GM11168 (cell line): Measurements from ENCODE around the gene SRGN.
"Not testable (repeated sequence)": the region's sequence is repeated elsewhere in the genome, so short reads cannot be mapped to it uniquely, and the experiment has no call there.

Experiments used
- in situ Hi-C: fragments of 300-500 bp; cut with MboI; formaldehyde crosslinking; loops from one replicate; pipeline ENCODE4 v1.12.0; 2022; ENCODE audit warnings: low sequenced_read_pairs; ENCODE audit not compliant: unreplicated experiment

Gene SRGN

GRCh38 chr10:69123747-69124562 is 36.1 kb downstream of the SRGN start, which contains the start of gene VPS26A:
TSS of gene VPS26A (plus strand) at chr10:69124178. CDS start at chr10:69124278, 100 bp downstream.
- in situ Hi-C loops: no loop called here

DNA sequence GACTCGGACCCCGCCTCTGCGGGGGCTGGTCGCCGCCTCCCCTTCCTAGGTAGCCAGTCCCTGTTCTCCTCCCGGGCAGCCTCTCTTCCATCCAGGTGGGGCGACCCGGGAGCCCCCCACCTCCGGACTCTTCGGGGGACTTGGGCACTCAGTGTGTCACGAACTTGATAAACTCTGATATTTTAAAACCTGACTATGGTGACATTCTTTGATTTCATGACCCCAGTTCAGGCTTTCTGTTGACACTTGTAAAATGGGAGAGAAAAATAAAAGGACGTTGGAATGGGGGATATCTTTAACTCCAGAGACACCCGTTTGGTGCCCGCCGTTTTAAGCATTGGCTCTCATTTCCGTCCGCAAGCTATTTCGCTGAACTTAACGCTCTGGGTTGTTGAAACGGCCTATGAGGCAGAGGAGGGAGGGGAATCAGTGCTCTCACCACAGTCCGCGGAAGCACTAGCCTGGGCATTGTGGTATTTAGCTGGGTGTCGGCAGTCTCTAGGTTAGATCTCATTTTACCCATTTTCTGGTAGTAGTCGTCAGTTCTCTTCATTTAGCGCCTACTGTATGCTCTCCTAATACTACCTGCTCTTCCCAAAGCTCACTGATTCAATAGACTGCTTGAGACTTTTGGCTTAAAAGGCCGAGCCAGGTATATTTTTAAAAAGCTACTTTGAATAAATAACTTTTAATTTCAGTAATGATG is 36.8 kb downstream of the SRGN start:
- in situ Hi-C loops: no loop called here

DNA sequence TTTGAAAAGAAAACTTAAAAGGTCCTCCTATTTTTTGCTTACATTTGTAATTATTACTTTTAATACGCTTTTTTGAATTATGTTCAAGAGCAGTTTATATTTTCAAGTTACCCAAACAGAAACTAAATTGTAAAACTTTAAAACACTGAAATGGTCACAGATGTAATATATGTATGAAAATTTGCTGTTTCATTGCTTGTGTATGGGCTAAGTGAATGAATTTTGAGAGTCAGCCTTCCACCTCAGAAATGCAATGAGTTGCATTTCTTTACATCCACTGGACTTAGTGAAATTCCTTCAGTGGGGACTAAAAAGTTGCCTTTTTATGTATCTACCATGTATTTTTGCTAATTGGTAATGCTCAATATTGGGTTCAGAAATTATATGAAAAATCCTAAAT is 37.7 kb downstream of the SRGN start:
- in situ Hi-C loops: no loop called here

- in situ Hi-C loops: no loop called here
These were observed 42.3 kb downstream of the SRGN start for GRCh38 chr10:69130251-69130650.

DNA sequence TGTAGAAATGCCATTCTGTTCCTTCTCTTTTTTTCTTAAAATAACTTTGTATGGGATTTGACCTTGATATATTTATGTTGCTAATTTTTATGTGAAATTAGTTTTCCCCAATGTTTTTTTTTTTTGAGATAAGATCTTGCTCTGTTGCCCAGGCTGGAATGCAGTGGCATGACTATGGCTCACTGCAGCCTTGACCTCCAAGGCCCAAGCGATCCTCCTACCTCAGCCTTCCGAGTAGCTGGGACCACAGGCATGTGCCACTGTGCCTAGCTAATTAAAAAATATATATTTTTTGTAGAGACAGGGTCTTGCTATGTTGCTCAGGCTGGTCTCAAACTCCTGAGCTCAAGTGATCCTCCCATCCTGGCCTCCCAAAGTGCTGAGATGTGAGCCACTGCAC is 52.1 kb downstream of the SRGN start:
- in situ Hi-C loops: no loop called here

DNA sequence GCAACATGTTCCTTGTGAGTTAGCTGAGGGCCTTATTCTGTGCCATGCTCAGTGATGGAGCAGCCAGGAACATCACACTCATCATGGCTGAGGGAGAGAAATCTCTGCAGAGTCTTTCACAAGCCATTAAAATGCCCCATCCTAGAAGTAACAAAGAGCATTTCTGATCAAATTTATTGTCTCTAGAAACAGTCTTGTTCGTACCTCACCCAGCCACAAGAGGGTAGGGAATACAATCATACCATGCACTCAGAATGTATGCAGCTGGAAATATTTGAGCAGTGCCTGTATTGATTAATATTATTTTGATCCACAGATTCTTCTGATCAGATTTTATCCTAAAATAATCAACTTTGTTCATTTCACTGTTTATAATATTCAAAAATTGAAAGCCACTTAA is 53.4 kb downstream of the SRGN start:
- in situ Hi-C loops: no loop called here

GRCh38 chr10:69142074-69142473 is 54.2 kb downstream of the SRGN start:
- in situ Hi-C loops: not testable (repeated sequence)

DNA sequence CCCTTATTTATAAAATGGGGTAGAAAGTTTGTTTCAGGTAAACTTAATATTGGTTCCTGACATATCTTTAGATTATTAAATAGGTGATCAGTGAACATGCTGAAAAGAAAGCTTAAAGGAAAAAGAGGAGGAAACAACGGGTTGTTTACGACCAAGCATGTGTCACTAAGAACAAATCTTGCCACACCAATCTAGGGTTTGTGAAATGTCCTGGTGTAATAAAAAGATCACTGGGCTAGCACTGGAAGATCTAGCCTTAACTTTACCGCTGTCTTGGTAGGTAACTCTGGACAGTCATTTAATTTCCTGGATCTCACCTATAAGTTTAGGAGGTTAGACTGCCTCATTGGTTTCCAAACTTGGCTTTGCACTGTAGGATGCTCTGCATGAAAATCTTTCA is 55.1 kb downstream of the SRGN start:
- in situ Hi-C loops: no loop called here

DNA sequence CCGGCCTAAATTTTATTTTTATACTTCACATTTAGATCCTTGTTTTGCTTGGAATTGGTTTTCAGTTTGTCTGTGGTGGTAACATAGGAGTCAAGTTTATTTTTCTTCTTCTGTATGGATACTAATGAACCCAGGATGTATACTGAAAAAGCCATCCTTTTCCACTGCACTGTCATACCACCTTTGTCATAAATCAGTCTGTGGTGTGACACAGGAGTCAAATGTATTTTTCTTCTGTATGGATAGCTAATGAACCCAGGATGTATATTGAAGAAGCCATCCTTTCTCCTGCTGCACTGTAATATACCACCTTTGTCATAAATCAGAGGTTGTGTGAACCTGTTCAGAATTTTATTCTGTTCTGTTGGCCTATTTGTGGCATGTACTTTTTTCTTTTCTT is 57.4 kb downstream of the SRGN start:
- in situ Hi-C loops: no loop called here

DNA sequence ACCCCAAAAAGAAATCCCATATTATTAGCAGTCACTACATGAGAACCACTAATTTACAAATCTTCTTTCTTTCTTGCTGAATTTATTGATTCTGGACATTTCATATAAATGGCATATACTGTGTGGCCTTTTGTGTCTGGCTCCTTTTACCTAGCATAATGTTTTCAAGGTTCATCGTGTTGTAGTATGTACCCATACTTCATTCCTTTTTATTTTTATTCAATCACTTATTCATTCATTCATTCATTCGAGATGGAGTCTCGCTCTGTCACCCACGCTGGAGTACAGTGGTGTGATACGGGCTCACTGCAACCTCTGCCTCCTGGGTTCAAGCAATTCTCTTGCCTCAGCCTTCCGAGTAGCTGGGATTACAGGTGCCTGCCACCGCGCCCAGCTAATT is 58.0 kb downstream of the SRGN start:
- in situ Hi-C loops: no loop called here

- in situ Hi-C loops: no loop called here
These were observed 58.9 kb downstream of the SRGN start for GRCh38 chr10:69146759-69147158.

- in situ Hi-C loops: no loop called here
These were observed 64.1 kb downstream of the SRGN start for GRCh38 chr10:69151984-69152383.

DNA sequence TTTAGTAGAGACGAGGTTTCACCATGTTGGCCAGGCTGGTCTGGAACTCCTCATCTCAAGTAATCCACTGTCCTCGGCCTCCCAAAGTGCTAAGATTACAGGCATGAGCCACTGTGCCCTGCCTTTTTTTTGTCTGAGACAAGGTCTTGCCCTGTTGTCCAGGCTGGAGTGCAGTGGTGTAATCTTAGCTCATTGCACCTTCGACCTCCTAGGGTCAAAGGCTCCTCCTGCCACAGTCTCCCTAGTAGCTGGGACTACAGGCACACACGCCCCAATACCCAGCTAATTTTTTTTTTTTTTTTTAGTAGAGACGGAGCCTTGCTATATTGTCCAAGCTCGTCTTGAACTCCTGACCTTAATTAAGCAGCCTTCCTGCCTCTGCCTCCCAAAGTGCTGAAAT is 65.3 kb downstream of the SRGN start:
- in situ Hi-C loops: no loop called here
